ENCODE results near the gene MYO1F.
"Not testable (repeated sequence)": the region's sequence is repeated elsewhere in the genome, so short reads cannot be mapped to it uniquely, and the experiment has no call there.

Gene MYO1F

GRCh38 chr19:8596168-8596567 is 18.9 kb upstream of the MYO1F start:
- no peak for DNase-seq

GRCh38 chr19:8595651-8596050 is 18.4 kb upstream of the MYO1F start:
- no peak for DNase-seq

DNA sequence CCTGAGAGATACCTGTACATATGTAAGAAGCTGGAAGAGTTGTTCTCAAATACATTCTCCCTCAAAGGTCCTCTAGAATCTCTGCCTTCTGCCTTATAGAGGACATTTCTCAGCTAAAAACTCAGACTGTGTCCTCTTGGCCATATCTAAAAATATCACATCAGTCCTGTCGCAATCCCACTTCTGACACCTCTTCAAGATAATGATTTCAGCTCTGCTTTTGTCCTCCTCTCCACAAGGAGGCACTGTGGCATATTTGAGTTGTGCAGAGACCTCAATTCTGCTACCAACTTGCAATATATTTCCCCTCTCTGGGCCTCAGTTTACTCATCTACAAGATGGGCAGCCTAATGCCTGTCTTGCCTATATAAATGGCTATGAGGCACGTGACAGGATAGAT is 16.7 kb upstream of the MYO1F start:
- DNase-seq = no peak

GRCh38 chr19:8592231-8593009 is 15.2 kb upstream of the MYO1F start:
- DNase-seq = no peak

DNA sequence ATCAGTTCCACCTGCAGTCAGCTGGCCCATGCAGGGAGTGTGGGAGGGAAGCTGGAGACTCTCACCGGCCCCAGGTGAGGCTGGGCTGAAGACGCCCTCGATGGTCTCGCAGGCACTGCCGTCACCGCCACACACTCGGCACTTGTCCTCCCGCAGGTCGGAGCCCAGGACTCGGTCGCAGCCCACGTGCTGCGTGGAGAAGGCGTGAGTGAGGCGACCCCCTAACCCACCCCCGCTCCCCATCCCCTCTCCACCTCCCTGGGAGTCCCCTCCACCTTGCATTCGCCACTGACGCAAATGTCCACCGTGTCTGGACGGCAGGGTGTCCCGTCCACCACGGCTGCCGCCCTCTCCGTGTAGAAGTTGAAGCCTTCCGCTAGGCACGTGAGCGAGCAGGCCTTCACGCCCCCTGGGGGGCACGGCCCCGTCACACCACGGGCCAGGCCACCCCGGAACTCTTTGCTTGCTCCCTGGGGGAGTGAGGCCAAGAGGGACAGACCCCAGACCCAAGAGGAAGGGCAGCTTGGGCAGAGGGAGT is 12.0 kb upstream of the MYO1F start:
- no peak for DNase-seq

GRCh38 chr19:8585894-8586750 is 8.9 kb upstream of the MYO1F start:
- peak; percentile 22 for DNase-seq

GRCh38 chr19:8584965-8585893 is 8.0 kb upstream of the MYO1F start:
- DNase-seq = no peak

- DNase-seq = peak; percentile 1
Observed at GRCh38 chr19:8580710-8581281, 3.6 kb upstream of the MYO1F start.

DNA sequence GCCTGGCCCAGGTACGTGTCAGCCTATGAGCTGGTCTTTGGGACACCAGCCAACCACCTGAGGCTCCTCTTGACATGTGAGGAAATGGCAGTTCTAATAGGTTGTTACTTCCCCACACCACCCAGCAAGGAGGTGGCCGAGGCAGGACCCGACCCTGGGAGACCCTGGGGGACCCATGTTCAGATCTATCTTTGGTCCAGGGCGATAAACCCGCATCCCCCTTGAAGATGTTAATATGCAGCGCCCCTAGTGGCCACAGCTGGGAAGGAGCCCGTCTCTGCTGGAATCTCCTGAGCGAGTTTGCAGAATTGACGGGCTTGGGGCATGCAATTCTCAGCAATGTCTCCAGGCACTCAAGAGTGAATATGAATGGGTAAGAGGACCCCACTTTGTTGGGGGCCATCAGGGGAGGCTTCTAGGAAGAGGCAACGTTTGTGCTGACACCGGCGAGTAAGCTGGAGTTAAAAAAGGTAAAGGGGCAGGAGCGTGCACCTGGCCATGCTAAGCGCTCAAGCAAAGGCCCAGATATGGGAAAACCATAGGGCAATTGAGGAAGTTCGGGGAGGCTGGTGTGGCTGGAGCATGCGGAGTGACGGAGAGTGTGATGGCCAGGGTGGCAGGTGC is 1.5 kb upstream of the MYO1F start:
- peak; percentile 51 for DNase-seq

- DNase-seq = no peak
Observed at GRCh38 chr19:8577741-8578140, 499 bp upstream of the MYO1F start.

GRCh38 chr19:8576273-8576993 is 809 bp downstream of the MYO1F start:
- DNase-seq = no peak

DNA sequence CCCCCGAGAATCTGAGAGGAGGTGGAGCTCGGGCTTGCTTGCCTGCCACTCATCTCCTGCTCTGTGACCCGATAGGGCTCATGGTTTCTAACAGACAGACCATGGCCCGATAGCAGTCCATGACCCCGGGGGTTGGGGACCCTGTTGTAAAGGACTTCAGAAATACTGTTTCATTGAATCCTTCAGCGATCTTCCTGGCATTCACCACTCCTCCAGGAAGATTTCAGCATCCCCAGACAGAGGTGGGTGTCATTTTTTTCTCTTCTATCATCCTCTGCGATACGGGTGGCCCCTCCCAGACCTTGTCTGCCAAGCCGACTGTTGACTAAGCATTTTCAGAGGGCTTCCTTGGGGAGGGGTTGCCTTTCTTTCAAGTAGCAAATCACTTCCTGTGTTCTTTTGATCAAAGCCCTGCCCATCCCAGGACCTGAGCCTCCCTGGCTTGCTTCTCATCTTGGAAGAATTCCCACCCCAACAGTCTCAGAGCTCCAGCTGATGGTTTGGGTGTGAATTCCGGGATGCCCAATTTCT is 1.7 kb downstream of the MYO1F start:
- no peak for DNase-seq

DNA sequence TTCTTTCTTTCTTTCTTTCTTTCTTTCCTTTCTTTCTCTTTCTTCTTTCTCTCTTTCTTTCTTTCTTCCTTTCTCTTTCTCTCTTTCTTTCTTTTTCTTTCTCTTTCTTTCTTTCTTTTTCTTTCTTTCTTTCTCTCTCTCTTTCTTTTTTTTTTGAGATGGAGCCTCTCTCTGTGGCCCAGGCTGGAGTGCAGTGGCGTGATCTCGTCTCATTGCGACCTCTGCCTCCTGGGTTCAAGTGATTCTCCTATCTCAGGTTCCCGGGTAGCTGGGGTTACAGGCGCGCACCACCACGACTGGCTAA is 2.7 kb downstream of the MYO1F start:
- not testable (repeated sequence) for DNase-seq

DNA sequence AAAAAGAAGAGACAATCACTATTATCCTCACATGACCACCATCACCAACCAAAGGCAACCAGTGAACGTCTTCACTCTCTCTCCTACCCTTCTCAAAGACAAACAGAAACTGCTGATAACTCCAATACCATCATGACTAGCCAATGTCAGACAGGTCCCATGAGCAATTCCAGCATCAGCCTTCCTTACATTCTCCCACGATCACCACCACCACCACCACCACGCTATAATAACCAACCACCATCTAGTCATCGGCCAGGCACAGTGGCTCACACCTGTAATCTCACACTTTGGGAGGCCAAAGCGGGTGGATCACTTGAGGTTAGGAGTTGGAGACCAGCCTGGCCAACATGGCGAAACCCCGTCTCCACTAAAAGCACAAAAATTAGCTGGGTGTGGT is 3.9 kb downstream of the MYO1F start:
- no peak for DNase-seq

- no peak for DNase-seq
Observed at GRCh38 chr19:8571006-8571411, 6.2 kb downstream of the MYO1F start.

- DNase-seq = no peak
Observed at GRCh38 chr19:8569066-8569771, 8.0 kb downstream of the MYO1F start.

- no peak for DNase-seq
Observed at GRCh38 chr19:8567522-8568172, 9.6 kb downstream of the MYO1F start.

- no peak for DNase-seq
Observed at GRCh38 chr19:8566855-8567254, 10.4 kb downstream of the MYO1F start.

DNA sequence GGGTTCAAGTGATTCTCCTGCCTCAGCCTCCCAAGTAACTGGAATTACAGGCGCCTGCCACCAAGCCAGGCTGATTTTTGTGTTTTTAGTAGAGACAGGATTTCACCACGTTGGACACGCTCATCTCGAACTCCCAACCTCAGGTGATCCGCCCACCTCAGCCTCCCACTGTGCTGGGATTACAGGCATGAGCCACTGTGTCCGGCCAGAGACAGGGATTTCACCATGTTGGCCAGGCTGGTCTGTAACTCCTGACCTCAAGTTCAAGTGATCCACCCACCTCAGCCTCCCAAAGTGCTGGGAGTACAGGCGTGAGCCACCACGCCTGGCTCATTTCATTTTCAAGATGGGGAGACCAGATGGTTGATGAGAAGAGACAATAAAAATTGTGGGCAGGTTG is 12.4 kb downstream of the MYO1F start:
- DNase-seq = not testable (repeated sequence)

Measured in NCI-H510A treated with DMSO at 0.1 percent for 48 hours (cell line).